T-helper 2 cell treated with Interferon-gamma antibody and Interleukin-4, amounts not matched to agents 5 μg/mL and 100 μg/mL, for 36 hours (primary cell): Measurements from ENCODE around the gene ETFA.

Experiments
- DNase-seq: peaks from one replicate; pipeline ENCODE4 v3.0.0; 2021; ENCODE audit warnings: low spot score
- H3K27ac Mint-ChIP-seq: one replicate; pipeline ENCODE4 v1.8.0; 2021; ENCODE audit warnings: mild to moderate bottlenecking, mixed read lengths
- H3K27me3 Mint-ChIP-seq: one replicate; pipeline ENCODE4 v1.8.0; 2021; ENCODE audit warnings: low read depth, mixed read lengths
- H3K36me3 Mint-ChIP-seq: one replicate; pipeline ENCODE4 v1.8.0; 2021; ENCODE audit warnings: low read depth, mixed read lengths
- H3K4me1 Mint-ChIP-seq: one replicate; pipeline ENCODE4 v1.8.0; 2021; ENCODE audit warnings: low read depth, mixed read lengths
- H3K4me3 Mint-ChIP-seq: one replicate; pipeline ENCODE4 v1.8.0; 2022; ENCODE audit warnings: mild to moderate bottlenecking, moderate library complexity, mixed read lengths
- H3K9me3 Mint-ChIP-seq: one replicate; pipeline ENCODE4 v1.8.0; 2021; ENCODE audit warnings: mixed read lengths

Gene ETFA

DNA sequence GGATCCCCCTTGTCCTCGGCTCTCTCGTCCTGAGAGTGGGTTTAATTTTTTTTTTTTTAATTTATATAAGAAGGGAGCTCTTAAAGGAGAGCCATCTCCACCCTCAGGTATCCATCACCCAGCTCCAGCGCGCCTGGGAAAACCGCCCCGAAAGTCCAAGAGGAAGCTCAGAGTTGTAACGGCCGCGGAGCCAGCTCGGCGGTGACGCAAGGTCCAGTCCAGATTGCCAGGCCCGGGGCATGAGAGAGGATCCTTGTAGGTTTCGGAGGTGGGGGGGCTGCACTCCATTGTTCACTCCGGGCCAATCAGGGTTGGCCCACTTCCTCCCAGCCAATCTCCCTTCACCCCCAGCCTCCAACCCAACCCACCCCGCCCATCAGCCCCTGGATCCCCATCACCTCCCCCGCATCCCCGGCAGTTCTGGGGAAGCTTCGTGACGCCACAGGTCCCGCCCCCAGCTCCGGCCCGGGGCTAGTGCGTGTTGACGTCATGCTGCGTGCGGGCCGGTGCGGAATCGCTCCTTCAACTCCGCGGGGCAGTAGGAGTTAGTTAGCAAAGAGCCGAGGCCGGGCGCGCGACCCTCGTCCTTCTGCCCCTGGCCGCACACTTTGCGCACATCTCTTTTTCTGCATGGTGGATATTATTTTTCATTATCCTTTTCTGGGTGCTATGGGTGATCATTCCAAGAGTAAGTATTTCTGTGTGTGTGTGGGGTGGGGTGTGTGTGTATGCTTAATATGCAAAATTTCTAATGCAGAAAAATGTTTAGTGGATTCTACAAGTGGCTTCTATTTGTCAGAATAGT is 25.2 kb upstream of the ETFA start, which contains the start of gene ISL2:
TSS of gene ISL2 (plus strand) at position 520 of the 805 bp plus-strand sequence. CDS start at position 631, 111 bp downstream.
- Mint-ChIP-seq H3K36me3 (peaks cover 13% of the 10 kb centered on the region), H3K4me3 (peak within 1 kb of the TSS; percentile 95), H3K9me3 (no peaks in the 10 kb centered on the region), H3K27ac (peak within 1 kb of the TSS; percentile 70), H3K4me1 (peaks cover 33% of the 10 kb centered on the region), H3K27me3 (peaks cover 55% of the 10 kb centered on the region)
- peak; percentile 88 for DNase-seq

- H3K9me3 Mint-ChIP-seq = no peaks in the 10 kb centered on the region
- H3K4me3 Mint-ChIP-seq = peak overlapping the region; percentile 95
- H3K36me3 Mint-ChIP-seq = peaks cover 13% of the 10 kb centered on the region
- peak overlapping the region; percentile 60 for H3K27ac Mint-ChIP-seq
- H3K4me1 Mint-ChIP-seq = peaks cover 31% of the 10 kb centered on the region
- H3K27me3 Mint-ChIP-seq = peaks cover 48% of the 10 kb centered on the region
- DNase-seq = no peak
These were observed 24.3 kb upstream of the ETFA start for GRCh38 chr15:76335307-76336253.

DNA sequence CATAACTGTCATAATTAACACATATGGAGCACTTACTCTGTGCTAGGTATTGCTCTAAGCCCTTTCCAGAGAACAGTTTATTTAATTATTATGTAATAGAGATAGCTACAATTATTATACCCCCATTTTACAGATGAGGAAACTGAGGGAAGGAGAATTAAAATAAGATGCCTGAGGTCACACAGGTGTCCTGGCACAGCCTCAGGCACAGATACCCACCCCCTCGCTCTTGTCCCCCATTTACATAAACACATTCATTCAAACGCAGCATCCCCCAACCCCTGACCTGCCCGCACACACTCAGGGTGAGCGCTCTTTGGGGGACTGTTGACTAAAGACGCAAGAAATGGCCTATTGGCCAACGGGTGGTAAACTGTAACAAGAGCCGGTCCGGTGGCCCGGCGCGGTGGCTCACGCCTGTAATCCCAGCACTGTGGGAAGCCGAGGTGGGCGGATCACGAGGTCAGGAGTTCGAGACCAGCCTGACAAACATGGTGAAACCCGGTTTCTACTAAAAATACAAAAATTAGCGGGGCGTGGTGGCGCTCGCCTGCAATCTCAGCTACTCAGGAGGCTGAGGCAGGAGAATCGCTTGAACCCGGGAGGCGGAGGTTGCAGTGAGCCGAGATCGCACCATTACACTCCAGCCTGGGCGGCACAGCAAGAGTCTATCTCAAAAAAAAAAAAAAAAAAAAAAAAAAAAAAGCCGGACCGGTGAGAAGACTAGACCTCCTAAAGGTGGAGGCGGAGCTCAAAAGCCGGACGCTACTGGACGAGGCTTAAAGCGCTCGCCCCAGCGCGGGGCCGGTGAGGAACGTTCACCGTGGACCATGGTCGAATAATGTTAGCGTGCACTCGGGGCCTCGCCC is 23.4 kb upstream of the ETFA start:
- H3K27ac Mint-ChIP-seq = no peak overlapping the region
- peaks cover 27% of the 10 kb centered on the region for H3K4me1 Mint-ChIP-seq
- no peaks in the 10 kb centered on the region for H3K9me3 Mint-ChIP-seq
- H3K36me3 Mint-ChIP-seq = peaks cover 9% of the 10 kb centered on the region
- H3K27me3 Mint-ChIP-seq = peaks cover 46% of the 10 kb centered on the region
- DNase-seq = no peak
- peak overlapping the region; percentile 95 for H3K4me3 Mint-ChIP-seq

- Mint-ChIP-seq H3K27me3 (peaks cover 46% of the 10 kb centered on the region), H3K9me3 (no peaks in the 10 kb centered on the region), H3K36me3 (peaks cover 9% of the 10 kb centered on the region), H3K27ac (no peak overlapping the region), H3K4me1 (peaks cover 25% of the 10 kb centered on the region), H3K4me3 (no peak overlapping the region)
- no peak for DNase-seq
These were observed 22.6 kb upstream of the ETFA start for GRCh38 chr15:76333720-76334437.

GRCh38 chr15:76333309-76333708 is 22.0 kb upstream of the ETFA start:
- Mint-ChIP-seq H3K27me3 (peaks cover 46% of the 10 kb centered on the region), H3K4me1 (peaks cover 20% of the 10 kb centered on the region), H3K36me3 (peaks cover 5% of the 10 kb centered on the region), H3K27ac (no peak overlapping the region), H3K4me3 (no peak overlapping the region), H3K9me3 (no peaks in the 10 kb centered on the region)
- DNase-seq = no peak

- H3K4me3 Mint-ChIP-seq = no peak overlapping the region
- H3K4me1 Mint-ChIP-seq = peaks cover 20% of the 10 kb centered on the region
- H3K27ac Mint-ChIP-seq = no peak overlapping the region
- no peak for DNase-seq
- H3K36me3 Mint-ChIP-seq = peaks cover 5% of the 10 kb centered on the region
- H3K27me3 Mint-ChIP-seq = peaks cover 50% of the 10 kb centered on the region
- no peaks in the 10 kb centered on the region for H3K9me3 Mint-ChIP-seq
These were observed 21.5 kb upstream of the ETFA start for GRCh38 chr15:76332796-76333195.

GRCh38 chr15:76330080-76330680 is 18.9 kb upstream of the ETFA start:
- peaks cover 38% of the 10 kb centered on the region for H3K27me3 Mint-ChIP-seq
- no peak overlapping the region for H3K4me3 Mint-ChIP-seq
- peaks cover under 1% of the 10 kb centered on the region for H3K4me1 Mint-ChIP-seq
- H3K9me3 Mint-ChIP-seq = no peaks in the 10 kb centered on the region
- no peak overlapping the region for H3K27ac Mint-ChIP-seq
- no peaks in the 10 kb centered on the region for H3K36me3 Mint-ChIP-seq
- no peak for DNase-seq

DNA sequence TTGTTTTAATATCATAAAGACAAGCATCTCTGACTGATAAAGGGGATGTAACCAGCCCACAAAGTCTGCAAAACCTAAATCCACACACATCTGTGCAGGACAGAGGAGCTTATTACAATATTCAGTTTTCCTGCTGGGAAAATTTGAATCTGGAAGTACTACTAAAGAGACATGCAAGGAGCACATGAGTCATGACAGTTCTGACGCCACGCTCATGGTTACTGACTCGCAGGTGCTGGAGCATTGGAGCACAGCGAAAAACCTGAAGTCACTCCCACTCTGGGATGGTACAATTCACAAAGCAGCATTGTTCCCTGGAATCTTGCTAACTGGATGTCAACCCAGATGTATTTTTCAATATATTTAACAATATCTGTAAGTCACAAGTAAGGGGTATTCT is 17.7 kb upstream of the ETFA start:
- Mint-ChIP-seq H3K4me1 (no peaks in the 10 kb centered on the region), H3K36me3 (no peaks in the 10 kb centered on the region), H3K4me3 (no peak overlapping the region), H3K9me3 (no peaks in the 10 kb centered on the region), H3K27me3 (peaks cover 45% of the 10 kb centered on the region), H3K27ac (no peak overlapping the region)
- DNase-seq = no peak

- H3K27ac Mint-ChIP-seq = no peak overlapping the region
- peaks cover 49% of the 10 kb centered on the region for H3K27me3 Mint-ChIP-seq
- H3K9me3 Mint-ChIP-seq = no peaks in the 10 kb centered on the region
- no peak overlapping the region for H3K4me3 Mint-ChIP-seq
- H3K36me3 Mint-ChIP-seq = no peaks in the 10 kb centered on the region
- no peak for DNase-seq
- no peaks in the 10 kb centered on the region for H3K4me1 Mint-ChIP-seq
These were observed 16.9 kb upstream of the ETFA start for GRCh38 chr15:76328106-76328696.

- Mint-ChIP-seq H3K27ac (no peak overlapping the region), H3K27me3 (peaks cover 55% of the 10 kb centered on the region), H3K36me3 (no peaks in the 10 kb centered on the region), H3K4me1 (no peaks in the 10 kb centered on the region), H3K4me3 (no peak overlapping the region), H3K9me3 (no peaks in the 10 kb centered on the region)
- no peak for DNase-seq
These were observed 16.2 kb upstream of the ETFA start for GRCh38 chr15:76327191-76328105.

DNA sequence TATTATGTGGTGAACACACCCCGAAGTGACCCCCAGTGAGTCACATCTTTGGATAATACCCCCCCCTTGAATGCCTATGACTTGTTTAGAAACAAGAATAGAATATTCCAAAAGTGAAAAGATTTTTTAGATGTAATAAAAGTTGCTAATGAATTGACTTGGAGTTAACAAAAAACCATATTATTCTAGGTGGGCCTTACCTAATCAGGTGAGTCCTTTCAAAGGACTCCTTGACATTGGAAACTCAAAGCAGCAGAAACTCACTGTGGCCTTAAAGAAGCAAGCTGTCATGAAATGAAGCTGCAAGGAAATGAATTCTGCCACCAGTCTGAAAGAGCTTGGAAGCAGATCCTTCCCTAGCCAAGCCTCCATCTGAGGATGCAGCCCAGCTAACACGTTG is 14.4 kb upstream of the ETFA start:
- H3K4me3 Mint-ChIP-seq = no peak overlapping the region
- H3K27ac Mint-ChIP-seq = no peak overlapping the region
- no peaks in the 10 kb centered on the region for H3K4me1 Mint-ChIP-seq
- H3K27me3 Mint-ChIP-seq = peaks cover 64% of the 10 kb centered on the region
- DNase-seq = no peak
- no peaks in the 10 kb centered on the region for H3K9me3 Mint-ChIP-seq
- no peaks in the 10 kb centered on the region for H3K36me3 Mint-ChIP-seq

DNA sequence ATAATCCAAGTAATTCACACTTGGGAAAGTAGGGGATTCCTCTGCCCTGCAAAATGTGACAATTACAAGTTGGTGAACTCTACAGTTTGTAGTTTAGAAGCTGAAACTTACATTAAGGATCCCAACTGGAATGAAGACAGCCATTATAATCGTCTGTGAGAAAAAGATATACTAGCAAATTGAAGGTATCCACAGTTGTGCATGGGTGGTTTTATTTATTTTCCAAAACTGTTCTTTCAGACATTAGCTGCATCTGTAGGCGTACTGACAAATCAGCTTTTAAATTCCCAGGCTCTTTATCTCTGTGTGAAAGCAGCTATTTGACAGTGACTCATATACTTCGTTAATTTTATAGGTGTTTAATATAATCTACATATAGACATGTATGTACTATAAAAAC is 12.8 kb upstream of the ETFA start:
- Mint-ChIP-seq H3K4me3 (no peak overlapping the region), H3K36me3 (no peaks in the 10 kb centered on the region), H3K4me1 (no peaks in the 10 kb centered on the region), H3K9me3 (no peaks in the 10 kb centered on the region), H3K27ac (no peak overlapping the region), H3K27me3 (peaks cover 52% of the 10 kb centered on the region)
- no peak for DNase-seq
